SK-N-MC (cell line): ENCODE measurements around the gene ACMSD.

ENCODE experiments used
- EZH2 ChIP-seq: fragments of 200-600 bp; sonication (generic); IDR thresholded peaks from one replicate; pipeline ENCODE4 v1.6.1; 2017; ENCODE audit warnings: antibody characterized with exemption
- FOXP2 ChIP-seq: optimal IDR thresholded peaks from 2 replicates; pipeline ENCODE3; 2011; ENCODE audit warnings: mild to moderate bottlenecking, moderate library complexity; ENCODE audit not compliant: insufficient read depth; ENCODE audit errors: extremely low read length, control extremely low read depth
- POLR2AphosphoS5 ChIP-seq: IDR thresholded peaks from 2 replicates; pipeline ENCODE4 v1.6.1; 2012; ENCODE audit warnings: mild to moderate bottlenecking, low read depth, low read length, borderline replicate concordance

DNA sequence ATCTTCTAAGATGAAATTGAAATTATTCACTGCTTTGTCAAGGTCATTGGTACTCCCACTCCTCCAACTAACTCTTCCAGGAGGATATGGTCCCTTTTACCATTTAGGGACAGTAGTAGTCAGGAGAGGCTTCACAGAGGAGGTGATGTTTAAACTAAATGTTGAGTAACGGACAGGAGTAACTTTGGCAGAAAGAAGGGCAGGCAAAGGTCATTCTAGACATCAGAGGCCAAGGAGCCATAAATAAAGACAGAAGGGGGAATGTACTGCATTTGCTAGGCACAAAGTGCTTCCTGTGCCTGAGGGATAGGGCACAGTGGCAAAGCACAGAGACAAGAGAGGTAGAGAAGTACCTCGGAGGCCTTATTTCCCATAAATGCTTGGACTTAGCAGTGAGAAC, 14.6 kb upstream of the ACMSD start:
- no peak for TF ChIP-seq EZH2
- TF ChIP-seq POLR2AphosphoS5, result no peak
- TF ChIP-seq FOXP2, result no peak
